HEK293T (cell line): ENCODE measurements around the gene CMTM2.

Experiments
- CTCF ChIA-PET: fragments of 350-600 bp; formaldehyde crosslinking; extraction: SDS; loops from one replicate; lab custom pipeline; 2021; ENCODE audit warnings: antibody characterized with exemption, inconsistent platforms; lab: Yijun Ruan, JAX
- POLR2A ChIA-PET: fragments of 350-600 bp; formaldehyde crosslinking; extraction: SDS; loops from one replicate; lab custom pipeline; 2020; ENCODE audit warnings: antibody characterized with exemption, inconsistent platforms; lab: Yijun Ruan, JAX
- DNase-seq: peaks from one replicate; pipeline ENCODE4 v3.0.0; 2012; ENCODE audit warnings: mixed read lengths; ENCODE audit errors: extremely low spot score
- ARNT ChIP-seq: fragments of 450-650 bp; IDR thresholded peaks from 2 replicates; pipeline ENCODE4 v1.6.1; 2017; ENCODE audit warnings: mild to moderate bottlenecking
- BHLHE40 ChIP-seq: fragments of 450-650 bp; IDR thresholded peaks from 2 replicates; pipeline ENCODE4 v1.6.1; 2016; ENCODE audit warnings: mild to moderate bottlenecking, moderate library complexity, borderline replicate concordance
- CTBP1 ChIP-seq: fragments of 450-650 bp; IDR thresholded peaks from 2 replicates; pipeline ENCODE4 v1.6.1; 2016; ENCODE audit warnings: borderline replicate concordance
- ELF4 ChIP-seq: fragments of 450-650 bp; IDR thresholded peaks from 2 replicates; pipeline ENCODE4 v1.6.1; 2017; ENCODE audit warnings: antibody characterized with exemption
- FOXA1 ChIP-seq: fragments of 450-650 bp; IDR thresholded peaks from 2 replicates; pipeline ENCODE4 v1.6.1; 2016; ENCODE audit warnings: mild to moderate bottlenecking
- FOXK2 ChIP-seq: fragments of 450-650 bp; IDR thresholded peaks from 2 replicates; pipeline ENCODE4 v1.6.1; 2016; ENCODE audit warnings: mild to moderate bottlenecking
- FOXM1 ChIP-seq: fragments of 450-650 bp; IDR thresholded peaks from 2 replicates; pipeline ENCODE4 v1.6.1; 2017; ENCODE audit warnings: mild to moderate bottlenecking, borderline replicate concordance
- HDGF ChIP-seq: fragments of 450-650 bp; IDR thresholded peaks from 2 replicates; pipeline ENCODE4 v1.6.1; 2017; ENCODE audit warnings: antibody characterized with exemption, borderline replicate concordance
- L3MBTL2 ChIP-seq: fragments of 450-650 bp; conservative IDR thresholded peaks from 2 replicates; pipeline ENCODE4 v1.6.1; 2016; ENCODE audit warnings: mild to moderate bottlenecking
- LEF1 ChIP-seq: fragments of 450-650 bp; IDR thresholded peaks from 2 replicates; pipeline ENCODE4 v1.6.1; 2017; ENCODE audit warnings: mild to moderate bottlenecking, borderline replicate concordance
- NFRKB ChIP-seq: fragments of 450-650 bp; IDR thresholded peaks from 2 replicates; pipeline ENCODE4 v1.6.1; 2016; ENCODE audit warnings: mild to moderate bottlenecking, moderate library complexity
- PKNOX1 ChIP-seq: fragments of 450-650 bp; IDR thresholded peaks from 2 replicates; pipeline ENCODE4 v1.6.1; 2016
- SP1 ChIP-seq: fragments of 450-650 bp; IDR thresholded peaks from 2 replicates; pipeline ENCODE4 v1.6.1; 2017
- SUZ12 ChIP-seq: fragments of 450-650 bp; IDR thresholded peaks from 2 replicates; pipeline ENCODE4 v1.6.1; 2016; ENCODE audit warnings: mild to moderate bottlenecking
- TARDBP ChIP-seq: fragments of 450-650 bp; IDR thresholded peaks from 2 replicates; pipeline ENCODE4 v1.6.1; 2016
- ZNF384 ChIP-seq: fragments of 450-650 bp; IDR thresholded peaks from 2 replicates; pipeline ENCODE4 v1.6.1; 2016

Gene CMTM2

GRCh38 chr16:66580605-66581209 is 1.4 kb downstream of the CMTM2 start:
- CTCF ChIA-PET: no interaction called here
- peak; percentile 34 for DNase-seq
- TF ChIP-seq FOXM1 (no peak), PKNOX1 (peak; percentile 37; the same call in 1 of the 2 replicates)
- POLR2A ChIA-PET: interaction anchor here (1.1 to 1.4 kb wide), 2 partner anchors 28 to 32 kb away, joined by 3 read pairs; partner anchors contain the start of gene CKLF

- TF ChIP-seq TARDBP (no peak), ZNF384 (no peak), SUZ12 (no peak), ARNT (no peak), PKNOX1 (no peak), BHLHE40 (no peak), NFRKB (no peak)
- CTCF ChIA-PET: no interaction called here
- DNase-seq: no peak
- POLR2A ChIA-PET: interaction anchor here (0.9 kb wide), 1 partner anchor 29 kb away, joined by 3 read pairs; the partner anchor contains the start of gene CKLF
Measured at GRCh38 chr16:66581246-66581952, 2.1 kb downstream of the CMTM2 start.

GRCh38 chr16:66585481-66586239 is 6.4 kb downstream of the CMTM2 start:
- TF ChIP-seq ELF4 (no peak), FOXA1 (no peak), SP1 (no peak), NFRKB (no peak), HDGF (no peak), BHLHE40 (no peak), L3MBTL2 (no peak), ZNF384 (no peak), TARDBP (no peak), FOXK2 (no peak), CTBP1 (no peak), SUZ12 (no peak), PKNOX1 (no peak), ARNT (no peak), FOXM1 (no peak), LEF1 (no peak)
- ChIA-PET POLR2A (no interaction called here), CTCF (interaction anchor here (0.9 kb wide), 1 partner anchor 23 kb away, joined by 5 read pairs; no protein-coding TSS in a partner anchor)
- DNase-seq: no peak

- ChIA-PET POLR2A (no interaction called here), CTCF (no interaction called here)
- TF ChIP-seq ZNF384 (no peak), NFRKB (no peak), FOXK2 (no peak), LEF1 (no peak), BHLHE40 (no peak), CTBP1 (no peak), HDGF (no peak), L3MBTL2 (no peak), ARNT (no peak), SP1 (no peak), PKNOX1 (no peak), TARDBP (no peak)
- DNase-seq: no peak
Measured at GRCh38 chr16:66587881-66588600, 8.8 kb downstream of the CMTM2 start.
